Keratinocyte (primary cell): ENCODE measurements around the gene ZNF567. TPM values are rescaled to one million over a fixed set of nuclear protein-coding genes. Genes with fewer than 3 reads are reported as not detected.

ENCODE experiments used
- DNase-seq: peaks from one replicate; pipeline ENCODE4 v3.0.0-alpha.2; 2011; ENCODE audit warnings: low read depth, missing footprints, low spot score
- FAIRE-seq: peaks from 2 replicates; lab custom pipeline; 2011; peaks lifted over from hg19 to GRCh38; lab: Jason Lieb, UNC
- H2AFZ ChIP-seq: 2 replicates; pipeline ENCODE4 v1.6.0; 2012; ENCODE audit warnings: low read length, control low read depth, inconsistent platforms; ENCODE audit not compliant: control insufficient read depth
- H3K27ac ChIP-seq: 2 replicates; pipeline ENCODE4 v1.5.1; 2011; ENCODE audit warnings: low read length; ENCODE audit not compliant: control insufficient read depth, insufficient read depth
- H3K27me3 ChIP-seq: 3 replicates; pipeline ENCODE4 v1.6.0; 2011; ENCODE audit warnings: low read length; ENCODE audit not compliant: control insufficient read depth, insufficient read depth; ENCODE audit errors: extremely low read depth
- H3K36me3 ChIP-seq, 2 experiments: 2 replicates in 1 of 2; 3 replicates in 1 of 2; pipeline ENCODE4 v1.5.1; 2011; ENCODE audit warnings: low read length in 2 of 2, mild to moderate bottlenecking in 1 of 2; ENCODE audit not compliant: control insufficient read depth in 2 of 2, insufficient read depth in 2 of 2; ENCODE audit errors: extremely low read depth in 1 of 2
- H3K4me1 ChIP-seq: 3 replicates; pipeline ENCODE4 v1.5.1; 2011; ENCODE audit warnings: low read length; ENCODE audit not compliant: control insufficient read depth, insufficient read depth; ENCODE audit errors: extremely low read depth
- H3K4me2 ChIP-seq: 3 replicates; pipeline ENCODE4 v1.6.0; 2011; ENCODE audit warnings: low read depth, low read length; ENCODE audit not compliant: control insufficient read depth, insufficient read depth; ENCODE audit errors: extremely low read depth
- H3K4me3 ChIP-seq, 3 experiments: fragments of 200-600 bp in 1 of 3; sonication (generic) in 1 of 3; 2 replicates in 2 of 3; 3 replicates in 1 of 3; pipeline ENCODE4 v1.5.1; 2011 to 2016; ENCODE audit warnings: low read length in 3 of 3, mild to moderate bottlenecking in 3 of 3, control low read depth in 2 of 3, inconsistent platforms in 1 of 3, low read depth in 1 of 3, mixed read lengths in 1 of 3, mixed run types in 1 of 3, moderate library complexity in 1 of 3; ENCODE audit not compliant: control insufficient read depth in 2 of 3, insufficient read depth in 2 of 3; ENCODE audit errors: extremely low read depth in 1 of 3
- H3K79me2 ChIP-seq: 2 replicates; pipeline ENCODE4 v1.6.0; 2012; ENCODE audit warnings: low read length; ENCODE audit not compliant: control insufficient read depth, insufficient read depth
- H3K9ac ChIP-seq: 3 replicates; pipeline ENCODE4 v1.6.0; 2011; ENCODE audit warnings: low read length; ENCODE audit not compliant: control insufficient read depth, insufficient read depth; ENCODE audit errors: extremely low read depth
- H3K9me1 ChIP-seq: 3 replicates; pipeline ENCODE4 v1.6.0; 2011; ENCODE audit warnings: low read length; ENCODE audit not compliant: control insufficient read depth, insufficient read depth; ENCODE audit errors: extremely low read depth
- H3K9me3 ChIP-seq: 2 replicates; pipeline ENCODE4 v1.5.1; 2012; ENCODE audit warnings: low read depth, low read length; ENCODE audit not compliant: control insufficient read depth
- H4K20me1 ChIP-seq: 3 replicates; pipeline ENCODE4 v1.6.0; 2011; ENCODE audit warnings: low read length; ENCODE audit not compliant: control insufficient read depth, insufficient read depth; ENCODE audit errors: extremely low read depth
- CTCF ChIP-seq, 3 experiments: IDR thresholded peaks in 1 of 3; conservative IDR thresholded peaks in 1 of 3; optimal IDR thresholded peaks in 1 of 3; 2 replicates in 2 of 3; 3 replicates in 1 of 3; pipeline versions ENCODE3 to v1.5.1; 2011; ENCODE audit warnings: low read length in 3 of 3, mild to moderate bottlenecking in 3 of 3, moderate library complexity in 2 of 3, control low read depth in 1 of 3, inconsistent platforms in 1 of 3; ENCODE audit not compliant: insufficient read depth in 2 of 3; ENCODE audit errors: extremely low read depth in 1 of 3
- EZH2 ChIP-seq: IDR thresholded peaks from one replicate; pipeline ENCODE4 v1.6.1; 2012; ENCODE audit warnings: inconsistent platforms, mild to moderate bottlenecking, low read length, moderate library complexity
- dilution Hi-C: fragments of 300-500 bp; cut with MboI; formaldehyde crosslinking; loops from one replicate; pipeline ENCODE4 v1.7.0; 2020; ENCODE audit warnings: low sequenced_read_pairs; ENCODE audit not compliant: extremely low pct_ligation_motif_present
- polyA plus RNA-seq, 5 experiments: library from polyadenylated mRNA; depleted of rRNA in 3 of 5; stranded (reverse) in 3 of 5; stranded (forward) in 1 of 5; unstranded in 1 of 5; fragments of >200 nt; gene quantifications; 1 replicate in 1 of 5; 2 replicates in 3 of 5; 3 replicates in 1 of 5; pipeline versions ENCODE4 v1.2.1 to v1.2.3, GENCODE V29; 2011 to 2012; ENCODE audit warnings: missing spikeins in 2 of 5, low read depth in 1 of 5, low replicate concordance in 1 of 5

The ZNF567 gene
- polyA plus RNA-seq, 1 donor (not counting 4 experiments of a cell fraction or from before 2014, with no cell fraction given): 7.2 TPM

DNA sequence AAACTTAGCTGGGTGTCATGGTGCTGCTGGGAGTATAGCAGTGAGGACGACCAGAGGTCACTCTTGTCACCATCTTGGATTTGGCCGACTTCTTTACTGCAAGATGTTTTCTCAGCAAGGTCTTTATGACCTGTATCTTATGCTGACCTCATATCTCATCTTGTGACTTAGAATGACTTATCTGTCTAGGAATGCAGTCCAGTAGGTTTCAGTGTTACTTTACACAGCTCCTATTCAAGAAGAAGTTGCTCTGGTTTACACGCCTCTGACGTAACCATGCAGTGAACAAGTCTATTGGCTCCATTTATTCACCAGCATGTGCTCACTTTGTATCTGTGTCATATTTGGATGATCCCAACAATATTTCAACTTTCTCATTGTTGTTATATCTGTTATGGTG lies 58.5 kb downstream of the ZNF567 start:
- Histone ChIP-seq H3K4me3 (no peak overlapping the region), H3K27me3 (no peaks in the 10 kb centered on the region), H2AFZ (no peak overlapping the region), H3K9me1 (no peaks in the 10 kb centered on the region), H3K4me2 (no peak overlapping the region), H4K20me1 (no peaks in the 10 kb centered on the region), H3K79me2 (no peaks in the 10 kb centered on the region), H3K4me1 (no peaks in the 10 kb centered on the region), H3K9ac (no peak overlapping the region), H3K36me3 (peaks cover 2 to 15% of the 10 kb centered on the region in 2 experiments), H3K27ac (no peak overlapping the region), H3K9me3 (peaks cover 36% of the 10 kb centered on the region)
- FAIRE-seq (no peak), DNase-seq (no peak)
- dilution Hi-C loops: no loop called here
- TF ChIP-seq CTCF (optimal IDR thresholded peaks at IDR 0.05 in 1 of 3, IDR thresholded peaks at IDR 0.05 in 1 of 3, conservative IDR thresholded peaks at IDR 0.05 in 1 of 3; ENCODE audit: extremely low read depth in 1 of 3, insufficient read depth in 2 of 3, low read length in 3 of 3) (no peak), EZH2 (no peak)

DNA sequence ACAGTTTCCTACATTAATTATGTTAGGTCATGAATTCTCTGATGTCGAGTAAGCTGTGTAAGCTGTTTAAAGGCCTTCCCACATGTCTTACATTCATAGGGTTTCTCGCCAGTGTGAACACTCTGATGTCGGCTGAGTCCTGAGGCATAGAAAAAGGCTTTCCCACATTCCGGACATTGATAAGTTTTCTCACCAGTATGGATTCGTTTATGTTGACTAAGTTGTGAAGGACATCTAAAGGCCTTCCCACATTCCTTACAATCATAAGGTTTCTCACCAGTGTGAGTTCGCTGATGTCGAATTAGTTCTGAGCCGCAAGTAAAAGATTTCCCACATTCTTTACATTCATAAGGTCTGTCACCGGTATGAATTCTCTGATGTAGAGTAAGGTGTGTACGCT lies 60.3 kb downstream of the ZNF567 start:
- H3K36me3 ChIP-seq: peaks cover 2 to 15% of the 10 kb centered on the region in 2 experiments
- no peaks in the 10 kb centered on the region for H3K79me2 ChIP-seq
- H3K4me2 ChIP-seq: no peak overlapping the region
- H3K27ac ChIP-seq: no peak overlapping the region
- dilution Hi-C loops: no loop called here
- no peaks in the 10 kb centered on the region for H4K20me1 ChIP-seq
- no peaks in the 10 kb centered on the region for H3K27me3 ChIP-seq
- no peak for DNase-seq
- no peak for FAIRE-seq
- no peak for TF ChIP-seq CTCF (optimal IDR thresholded peaks at IDR 0.05 in 1 of 3, IDR thresholded peaks at IDR 0.05 in 1 of 3, conservative IDR thresholded peaks at IDR 0.05 in 1 of 3; ENCODE audit: extremely low read depth in 1 of 3, insufficient read depth in 2 of 3, low read length in 3 of 3)
- H3K9me1 ChIP-seq: no peaks in the 10 kb centered on the region
- no peaks in the 10 kb centered on the region for H3K4me1 ChIP-seq
- H3K4me3 ChIP-seq: no peak overlapping the region
- no peak overlapping the region for H3K9ac ChIP-seq
- no peak overlapping the region for H2AFZ ChIP-seq
- H3K9me3 ChIP-seq: peaks cover 37% of the 10 kb centered on the region
